BLaER1 (cell line): ENCODE results near the gene EMC7.

Source experiments
- H3K27ac ChIP-seq: shearing (Covaris generic); formaldehyde crosslinking; 2 replicates; pipeline ENCODE4 v1.8.1; 2022
- H3K27me3 ChIP-seq: shearing (Covaris generic); formaldehyde crosslinking; 2 replicates; pipeline ENCODE4 v1.8.1; 2022
- H3K36me3 ChIP-seq: shearing (Covaris generic); formaldehyde crosslinking; 2 replicates; pipeline ENCODE4 v1.8.1; 2022
- H3K4me1 ChIP-seq: shearing (Covaris generic); formaldehyde crosslinking; 2 replicates; pipeline ENCODE4 v1.8.1; 2022
- H3K4me2 ChIP-seq: shearing (Covaris generic); formaldehyde crosslinking; 2 replicates; pipeline ENCODE4 v1.8.1; 2022
- H3K4me3 ChIP-seq: shearing (Covaris generic); formaldehyde crosslinking; 2 replicates; pipeline ENCODE4 v1.8.1; 2022
- H3K9ac ChIP-seq: shearing (Covaris generic); formaldehyde crosslinking; 2 replicates; pipeline ENCODE4 v1.8.1; 2022
- H3K9me3 ChIP-seq: shearing (Covaris generic); formaldehyde crosslinking; 2 replicates; pipeline ENCODE4 v1.8.1; 2022
- H4K20me1 ChIP-seq: shearing (Covaris generic); formaldehyde crosslinking; 2 replicates; pipeline ENCODE4 v1.8.1; 2022
- Cebpa-rat ChIP-seq: shearing (Covaris generic); IDR thresholded peaks from 2 replicates; pipeline ENCODE4 v1.8.1; 2022

EMC7 gene

DNA sequence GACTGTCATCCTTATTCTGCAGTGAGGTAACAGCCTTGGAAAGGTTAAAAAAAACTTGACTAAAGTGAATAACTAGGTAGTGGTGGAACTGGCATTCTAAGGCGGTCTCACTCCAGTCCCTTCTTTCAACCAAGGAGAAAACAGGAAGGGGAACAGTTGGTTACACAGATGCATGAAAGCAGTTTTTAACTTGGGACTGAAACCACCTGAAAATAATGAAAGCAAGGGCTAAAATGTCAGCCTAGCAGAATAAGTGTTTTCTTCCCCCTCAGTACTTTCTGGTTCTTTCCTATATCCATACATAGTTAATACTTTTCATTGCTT, 61.9 kb downstream of the EMC7 start:
- no peaks in the 10 kb centered on the region for H3K27me3 ChIP-seq
- H3K9me3 ChIP-seq, result no peaks in the 10 kb centered on the region
- H3K36me3 ChIP-seq, result no peaks in the 10 kb centered on the region
- peak overlapping the region; percentile 82 for H3K4me2 ChIP-seq
- no peaks in the 10 kb centered on the region for H4K20me1 ChIP-seq
- H3K4me1 ChIP-seq, result peaks cover 19% of the 10 kb centered on the region
- peak overlapping the region; percentile 100 for H3K27ac ChIP-seq
- no peak for TF ChIP-seq Cebpa-rat
- H3K4me3 ChIP-seq, result peak overlapping the region; percentile 78
- H3K9ac ChIP-seq, result peak overlapping the region; percentile 98

DNA sequence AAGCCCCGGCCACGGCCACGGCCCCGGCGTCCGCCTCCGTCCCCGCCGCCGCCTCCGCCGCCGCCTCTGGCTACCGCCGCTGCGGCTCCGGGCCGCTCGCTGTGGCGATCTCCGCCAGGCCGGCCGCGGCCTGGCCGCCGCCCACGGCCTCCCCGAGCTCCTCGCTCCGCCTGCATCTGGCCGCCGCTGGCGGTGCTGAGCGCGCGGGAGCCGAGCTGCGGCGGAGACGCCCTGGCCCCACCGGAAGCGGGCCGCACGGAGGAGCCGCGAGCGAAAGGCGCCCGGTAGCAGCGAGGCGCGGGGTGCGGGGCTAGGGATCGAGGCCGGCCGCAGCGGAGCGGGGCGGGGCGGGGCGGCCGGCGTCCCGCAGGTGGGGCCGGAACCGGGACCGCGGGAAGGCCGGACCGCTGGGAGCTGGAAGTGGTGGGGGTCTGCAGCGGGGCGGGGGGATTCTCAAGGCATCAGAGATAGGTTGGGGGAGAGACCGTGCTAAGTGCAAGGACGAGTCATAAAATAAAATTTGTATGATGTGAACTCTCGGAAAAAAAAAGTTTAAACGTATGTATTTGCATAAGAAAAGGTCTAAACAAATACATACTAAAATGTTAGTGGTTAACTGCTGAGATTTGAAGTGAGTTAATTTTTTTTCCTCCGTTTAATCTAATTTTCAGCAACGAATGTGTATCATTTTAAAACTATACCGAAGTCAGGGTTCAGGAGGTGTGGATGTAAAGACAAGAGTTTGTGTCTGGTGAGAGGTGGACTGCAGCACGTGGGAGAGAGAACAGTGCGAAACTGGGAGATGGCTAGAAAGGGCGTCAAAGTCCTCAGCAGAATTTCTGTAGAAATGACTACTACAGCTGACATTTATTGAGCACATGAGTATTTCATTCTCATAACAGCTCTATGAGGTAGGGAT, 62.5 kb downstream of the EMC7 start, which contains the start of gene AVEN:
TSS of gene AVEN (minus strand) at position 334 of the 919 bp plus-strand sequence. CDS start at position 176, 158 bp downstream.
- H4K20me1 ChIP-seq, result no peaks in the 10 kb centered on the region
- no peaks in the 10 kb centered on the region for H3K9me3 ChIP-seq
- peak within 1 kb of the TSS; percentile 98 for H3K9ac ChIP-seq
- no peaks in the 10 kb centered on the region for H3K27me3 ChIP-seq
- H3K4me2 ChIP-seq, result peak within 1 kb of the TSS; percentile 82
- no peak for TF ChIP-seq Cebpa-rat
- peak within 1 kb of the TSS; percentile 78 for H3K4me3 ChIP-seq
- H3K27ac ChIP-seq, result peak within 1 kb of the TSS; percentile 100
- H3K36me3 ChIP-seq, result no peaks in the 10 kb centered on the region
- H3K4me1 ChIP-seq, result peaks cover 19% of the 10 kb centered on the region

DNA sequence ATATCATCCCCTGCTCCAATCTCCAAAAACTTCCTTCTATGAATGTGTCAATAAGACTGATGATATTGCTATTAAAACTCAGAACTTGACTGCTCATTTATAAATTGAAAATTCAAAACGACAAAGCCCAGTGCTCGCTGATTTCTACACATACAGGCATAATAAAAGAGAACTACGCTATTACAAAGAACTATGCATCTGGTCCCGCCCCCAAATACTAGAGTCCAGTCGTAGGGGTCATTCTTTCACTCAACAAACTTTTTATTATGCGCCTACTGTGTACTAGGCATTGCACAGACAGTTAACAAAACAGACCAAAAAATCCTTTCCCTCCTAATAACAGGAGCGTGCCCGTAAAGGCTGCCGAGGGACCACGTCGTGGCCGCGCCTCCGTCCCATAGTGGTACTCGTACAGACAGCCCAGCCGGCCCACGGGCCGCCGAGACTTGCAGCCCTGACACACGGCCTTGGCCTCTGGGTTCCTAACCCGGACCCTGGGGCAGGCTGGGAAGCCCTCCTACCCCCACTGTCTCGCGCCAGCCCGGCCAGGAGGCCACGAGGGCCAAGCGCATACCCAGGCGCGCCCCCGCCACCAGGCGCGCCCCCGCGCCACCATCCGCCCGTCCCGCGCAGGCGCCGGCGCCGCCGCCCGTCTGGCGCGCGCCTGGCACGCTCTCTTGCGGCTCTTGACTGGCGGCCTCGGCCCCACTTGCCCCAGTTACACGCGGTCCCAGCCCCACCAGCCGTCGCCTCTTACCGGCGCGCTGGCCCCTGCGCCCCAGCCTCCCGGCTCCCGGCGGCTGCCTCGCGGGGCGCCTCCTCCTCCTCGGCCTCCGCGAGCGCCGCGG, 63.4 kb downstream of the EMC7 start:
- peak overlapping the region; percentile 100 for H3K27ac ChIP-seq
- TF ChIP-seq Cebpa-rat, result no peak

More for the DNA sequence above, 63.4 kb downstream of the EMC7 start:
- no peaks in the 10 kb centered on the region for H3K27me3 ChIP-seq
- no peaks in the 10 kb centered on the region for H3K9me3 ChIP-seq
- H3K36me3 ChIP-seq, result no peaks in the 10 kb centered on the region
- H3K4me2 ChIP-seq, result peak overlapping the region; percentile 82
- peak overlapping the region; percentile 98 for H3K9ac ChIP-seq
- no peaks in the 10 kb centered on the region for H4K20me1 ChIP-seq
- H3K4me3 ChIP-seq, result peak overlapping the region; percentile 78
- peaks cover 19% of the 10 kb centered on the region for H3K4me1 ChIP-seq
